Suprapubic skin (tissue), 4 donors: ENCODE results near the gene NIP7. TPM values are rescaled to one million over a fixed set of nuclear protein-coding genes. Genes with fewer than 3 reads are reported as not detected.

Experiments used
- DNase-seq, 2 donors: peaks; one replicate each; pipeline ENCODE4 v3.0.0-alpha.2; 2019; ENCODE audit warnings: low spot score in 2 of 2
- H3K27ac ChIP-seq: fragments of 200-600 bp; sonication (generic); one replicate; pipeline ENCODE4 v1.5.1; 2019
- H3K27me3 ChIP-seq: fragments of 200-600 bp; sonication (generic); one replicate; pipeline ENCODE4 v1.5.1; 2019
- H3K36me3 ChIP-seq: fragments of 200-600 bp; sonication (generic); one replicate; pipeline ENCODE4 v1.5.1; 2019
- H3K4me1 ChIP-seq: fragments of 200-600 bp; sonication (generic); one replicate; pipeline ENCODE4 v1.5.1; 2019
- H3K4me3 ChIP-seq: fragments of 200-600 bp; sonication (generic); one replicate; pipeline ENCODE4 v1.5.1; 2019; ENCODE audit warnings: mild to moderate bottlenecking
- H3K9me3 ChIP-seq: fragments of 200-600 bp; sonication (generic); one replicate; pipeline ENCODE4 v1.5.1; 2019
- EP300 ChIP-seq: sonication (generic); formaldehyde crosslinking; IDR thresholded peaks from one replicate; pipeline ENCODE4 v1.6.1; 2017; ENCODE audit warnings: antibody characterized with exemption
- POLR2A ChIP-seq, 2 donors: fragments of 450-650 bp; IDR thresholded peaks; one replicate each; pipeline ENCODE4 v1.6.1; 2017; ENCODE audit warnings: antibody characterized with exemption in 2 of 2, mild to moderate bottlenecking in 2 of 2, moderate library complexity in 2 of 2
- POLR2AphosphoS5 ChIP-seq, 3 donors: sonication (generic); formaldehyde crosslinking; IDR thresholded peaks; one replicate each; pipeline ENCODE4 v1.6.1; 2017; ENCODE audit warnings: antibody characterized with exemption in 3 of 3
- WGBS: methylation state at CpG from one replicate; pipeline ENCODE4 v1.1.5; 2018; 5-methylcytosine and 5-hydroxymethylcytosine counted together
- total RNA-seq, 4 donors: library from RNA; depleted of rRNA; stranded (reverse); fragments of >200 nt; gene quantifications; one replicate each; pipeline ENCODE4 v1.1.0, GENCODE V29; 2016
- TF ChIP-seq, protein P1 (sequence below), 2 donors: fragments of 200-600 bp in 1 of 2; fragments of 450-650 bp in 1 of 2; sonication (generic) in 1 of 2; IDR thresholded peaks; one replicate each; pipeline ENCODE4 v1.5.1; 2016 to 2019; ENCODE audit warnings: antibody characterized with exemption in 2 of 2, mild to moderate bottlenecking in 1 of 2, moderate library complexity in 1 of 2

Gene NIP7
- total RNA-seq, 4 donors from 2014 or later = 9.8 to 24.0 (median 19.7) TPM

- Histone ChIP-seq H3K27ac (no peak overlapping the region), H3K4me1 (no peaks in the 10 kb centered on the region), H3K36me3 (peaks cover 48% of the 10 kb centered on the region), H3K9me3 (no peaks in the 10 kb centered on the region), H3K27me3 (no peaks in the 10 kb centered on the region), H3K4me3 (no peak overlapping the region)
- TF ChIP-seq POLR2A (IDR thresholded peaks at IDR 0.05) = no peak
- TF ChIP-seq, protein P1, sequence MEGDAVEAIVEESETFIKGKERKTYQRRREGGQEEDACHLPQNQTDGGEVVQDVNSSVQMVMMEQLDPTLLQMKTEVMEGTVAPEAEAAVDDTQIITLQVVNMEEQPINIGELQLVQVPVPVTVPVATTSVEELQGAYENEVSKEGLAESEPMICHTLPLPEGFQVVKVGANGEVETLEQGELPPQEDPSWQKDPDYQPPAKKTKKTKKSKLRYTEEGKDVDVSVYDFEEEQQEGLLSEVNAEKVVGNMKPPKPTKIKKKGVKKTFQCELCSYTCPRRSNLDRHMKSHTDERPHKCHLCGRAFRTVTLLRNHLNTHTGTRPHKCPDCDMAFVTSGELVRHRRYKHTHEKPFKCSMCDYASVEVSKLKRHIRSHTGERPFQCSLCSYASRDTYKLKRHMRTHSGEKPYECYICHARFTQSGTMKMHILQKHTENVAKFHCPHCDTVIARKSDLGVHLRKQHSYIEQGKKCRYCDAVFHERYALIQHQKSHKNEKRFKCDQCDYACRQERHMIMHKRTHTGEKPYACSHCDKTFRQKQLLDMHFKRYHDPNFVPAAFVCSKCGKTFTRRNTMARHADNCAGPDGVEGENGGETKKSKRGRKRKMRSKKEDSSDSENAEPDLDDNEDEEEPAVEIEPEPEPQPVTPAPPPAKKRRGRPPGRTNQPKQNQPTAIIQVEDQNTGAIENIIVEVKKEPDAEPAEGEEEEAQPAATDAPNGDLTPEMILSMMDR (IDR thresholded peaks at IDR 0.05) = no peak
- no peak for TF ChIP-seq EP300
- no peak for TF ChIP-seq POLR2AphosphoS5 (IDR thresholded peaks at IDR 0.05)
- DNase-seq = no peak
- WGBS = 81% methylated on average over 1 of the region's 1 CpG
Observed at GRCh38 chr16:69378036-69378435, 38.5 kb downstream of the NIP7 start.

DNA sequence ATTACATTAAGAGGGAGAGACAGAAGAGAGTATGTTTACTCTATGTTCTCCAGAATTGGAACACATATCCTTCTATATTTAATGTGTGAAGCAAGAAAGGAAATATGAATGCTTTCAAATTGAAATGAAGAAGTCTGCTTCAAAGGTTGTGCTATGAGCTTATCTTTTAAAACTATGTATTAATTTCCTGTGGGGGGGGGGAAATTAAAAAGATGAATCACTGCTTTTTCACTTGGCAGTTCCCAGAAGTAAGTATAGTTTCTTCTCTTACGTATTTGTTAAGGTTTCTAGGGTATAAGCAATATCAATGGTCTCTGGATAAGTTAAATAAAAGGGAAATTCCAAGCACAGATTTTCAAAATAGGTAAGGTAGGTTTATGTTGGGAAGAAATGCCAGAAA lies 39.2 kb downstream of the NIP7 start:
- Histone ChIP-seq H3K4me3 (no peak overlapping the region), H3K27me3 (no peaks in the 10 kb centered on the region), H3K9me3 (no peaks in the 10 kb centered on the region), H3K27ac (no peak overlapping the region), H3K4me1 (peaks cover 5% of the 10 kb centered on the region), H3K36me3 (peaks cover 49% of the 10 kb centered on the region)
- no peak for TF ChIP-seq EP300
- TF ChIP-seq POLR2AphosphoS5 (IDR thresholded peaks at IDR 0.05) = no peak
- no peak for TF ChIP-seq POLR2A (IDR thresholded peaks at IDR 0.05)
- TF ChIP-seq, protein P1 (IDR thresholded peaks at IDR 0.05) = no peak
- WGBS = 83% methylated on average over 1 of the region's 1 CpG
- DNase-seq = no peak

DNA sequence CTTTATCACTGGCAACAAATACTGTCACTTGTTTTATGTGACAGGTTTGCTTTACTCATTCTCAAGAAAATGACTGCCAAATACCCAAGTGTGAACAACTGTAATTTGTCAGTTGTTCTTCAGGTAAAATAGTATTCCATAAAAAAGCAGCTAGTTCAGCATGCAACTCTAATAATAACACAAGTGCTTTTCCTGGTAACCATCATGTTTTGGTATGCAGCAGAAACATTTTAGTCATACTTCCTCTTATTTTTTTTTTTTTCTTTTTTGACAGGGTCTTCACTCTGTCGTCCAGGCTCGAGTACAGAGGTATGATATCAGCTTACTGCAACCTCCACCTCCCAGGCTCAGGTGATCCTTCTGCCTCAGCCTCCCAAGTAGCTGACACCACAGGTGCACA lies 41.7 kb downstream of the NIP7 start:
- no peak overlapping the region for H3K27ac ChIP-seq
- no peaks in the 10 kb centered on the region for H3K27me3 ChIP-seq
- no peaks in the 10 kb centered on the region for H3K9me3 ChIP-seq
- 62% methylated on average over 2 of the region's 2 CpGs for WGBS
- peaks cover 51% of the 10 kb centered on the region for H3K36me3 ChIP-seq
- H3K4me1 ChIP-seq = peaks cover 20% of the 10 kb centered on the region
- DNase-seq = no peak
- H3K4me3 ChIP-seq = no peak overlapping the region
- no peak for TF ChIP-seq POLR2A (IDR thresholded peaks at IDR 0.05)
- no peak for TF ChIP-seq POLR2AphosphoS5 (IDR thresholded peaks at IDR 0.05)
- TF ChIP-seq, protein P1 (IDR thresholded peaks at IDR 0.05) = no peak
- TF ChIP-seq EP300 = no peak

DNA sequence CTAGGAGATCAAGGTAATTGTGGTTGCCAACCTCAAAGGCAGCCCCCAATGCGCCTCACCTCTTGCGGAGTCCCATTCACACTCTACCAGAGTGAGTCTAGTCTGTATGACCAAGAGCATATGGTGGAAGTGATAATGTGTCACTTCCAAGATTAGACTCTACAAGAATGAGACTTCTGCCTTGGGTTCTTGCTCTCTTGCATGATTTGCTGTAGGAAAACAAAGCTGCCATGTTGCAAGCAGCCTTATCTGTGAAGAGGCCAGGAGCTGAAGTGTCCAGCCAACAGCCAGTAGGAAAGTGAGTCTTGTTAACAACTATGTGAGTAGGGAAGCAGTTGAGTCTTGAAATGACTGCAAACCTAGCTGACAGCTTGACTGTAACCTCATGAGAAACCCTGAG lies 42.8 kb downstream of the NIP7 start:
- Histone ChIP-seq H3K27ac (no peak overlapping the region), H3K4me1 (peaks cover 23% of the 10 kb centered on the region), H3K4me3 (no peak overlapping the region), H3K27me3 (no peaks in the 10 kb centered on the region), H3K9me3 (no peaks in the 10 kb centered on the region), H3K36me3 (peaks cover 48% of the 10 kb centered on the region)
- TF ChIP-seq POLR2AphosphoS5 (IDR thresholded peaks at IDR 0.05) (no peak), EP300 (no peak), POLR2A (IDR thresholded peaks at IDR 0.05) (no peak)
- TF ChIP-seq, protein P1 (IDR thresholded peaks at IDR 0.05) = no peak
- 94% methylated on average over 2 of the region's 2 CpGs for WGBS
- no peak for DNase-seq

DNA sequence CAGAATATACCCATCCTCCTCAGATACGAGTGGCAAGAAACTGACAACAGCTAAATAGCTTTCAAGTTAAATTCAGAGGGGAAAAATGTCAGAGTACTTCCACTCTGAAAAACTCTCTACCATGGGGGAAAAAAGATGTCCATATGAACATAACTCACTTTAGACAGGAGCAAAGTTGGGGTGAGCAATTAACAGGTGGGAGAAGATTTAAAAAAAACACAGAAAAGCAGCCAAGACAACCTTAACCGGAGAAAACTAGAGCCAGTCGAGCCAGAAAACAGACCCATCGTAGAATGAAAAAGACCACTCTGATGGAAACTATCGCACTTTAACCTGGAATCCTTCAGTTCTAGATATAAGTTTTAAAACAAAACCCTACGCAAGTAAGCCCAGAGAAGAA lies 45.4 kb downstream of the NIP7 start:
- peaks cover 33% of the 10 kb centered on the region for H3K36me3 ChIP-seq
- no peak for DNase-seq
- no peaks in the 10 kb centered on the region for H3K27me3 ChIP-seq
- TF ChIP-seq, protein P1 (IDR thresholded peaks at IDR 0.05) = no peak
- no peak for TF ChIP-seq POLR2AphosphoS5 (IDR thresholded peaks at IDR 0.05)
- no peak for TF ChIP-seq POLR2A (IDR thresholded peaks at IDR 0.05)
- TF ChIP-seq EP300 = no peak
- H3K4me3 ChIP-seq = peak overlapping the region; percentile 85
- peaks cover 23% of the 10 kb centered on the region for H3K4me1 ChIP-seq
- H3K9me3 ChIP-seq = no peaks in the 10 kb centered on the region
- H3K27ac ChIP-seq = peak overlapping the region; percentile 97
- 2% methylated on average over 6 of the region's 6 CpGs for WGBS
